ENCODE results near the gene SDE2.
"Not testable (repeated sequence)": the region's sequence is repeated elsewhere in the genome, so short reads cannot be mapped to it uniquely, and the experiment has no call there.

Gene SDE2

DNA sequence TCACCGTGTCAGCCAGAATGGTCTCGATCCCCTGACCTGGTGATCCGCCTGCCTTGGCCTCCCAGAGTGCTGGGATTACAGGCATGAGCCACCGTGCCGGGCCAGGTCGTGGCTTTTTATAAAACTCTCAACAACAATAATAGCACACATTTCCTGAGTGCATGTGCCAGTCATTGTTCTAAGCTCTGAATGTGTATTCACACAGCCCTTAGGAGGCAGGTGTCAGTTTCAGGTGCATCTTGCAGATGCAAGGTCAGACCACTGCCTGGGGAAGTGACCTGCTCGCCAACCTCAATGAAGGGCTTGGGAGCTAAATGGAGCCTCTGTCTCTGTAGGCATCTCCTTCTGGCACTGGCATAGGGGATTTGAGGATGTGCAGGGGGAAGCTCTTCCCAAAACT, 56.6 kb downstream of the SDE2 start:
- no peak for DNase-seq (ENCODE audit: low read depth in 2 of 2)

DNA sequence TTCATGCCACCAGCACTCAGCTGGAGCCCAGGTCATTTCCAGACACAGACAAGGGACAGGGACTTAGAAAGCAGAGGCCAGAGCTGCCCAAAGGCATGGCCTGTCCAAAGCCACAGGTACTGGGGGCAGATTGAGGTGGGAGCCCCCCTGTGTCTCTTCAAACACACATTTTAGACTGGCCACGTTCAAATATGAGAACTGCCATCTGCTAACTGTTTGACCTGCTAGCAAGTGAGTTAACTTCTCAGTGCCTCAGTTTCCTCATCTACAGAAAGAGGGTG, 57.3 kb downstream of the SDE2 start:
- DNase-seq (ENCODE audit: low read depth in 2 of 2): no peak

DNA sequence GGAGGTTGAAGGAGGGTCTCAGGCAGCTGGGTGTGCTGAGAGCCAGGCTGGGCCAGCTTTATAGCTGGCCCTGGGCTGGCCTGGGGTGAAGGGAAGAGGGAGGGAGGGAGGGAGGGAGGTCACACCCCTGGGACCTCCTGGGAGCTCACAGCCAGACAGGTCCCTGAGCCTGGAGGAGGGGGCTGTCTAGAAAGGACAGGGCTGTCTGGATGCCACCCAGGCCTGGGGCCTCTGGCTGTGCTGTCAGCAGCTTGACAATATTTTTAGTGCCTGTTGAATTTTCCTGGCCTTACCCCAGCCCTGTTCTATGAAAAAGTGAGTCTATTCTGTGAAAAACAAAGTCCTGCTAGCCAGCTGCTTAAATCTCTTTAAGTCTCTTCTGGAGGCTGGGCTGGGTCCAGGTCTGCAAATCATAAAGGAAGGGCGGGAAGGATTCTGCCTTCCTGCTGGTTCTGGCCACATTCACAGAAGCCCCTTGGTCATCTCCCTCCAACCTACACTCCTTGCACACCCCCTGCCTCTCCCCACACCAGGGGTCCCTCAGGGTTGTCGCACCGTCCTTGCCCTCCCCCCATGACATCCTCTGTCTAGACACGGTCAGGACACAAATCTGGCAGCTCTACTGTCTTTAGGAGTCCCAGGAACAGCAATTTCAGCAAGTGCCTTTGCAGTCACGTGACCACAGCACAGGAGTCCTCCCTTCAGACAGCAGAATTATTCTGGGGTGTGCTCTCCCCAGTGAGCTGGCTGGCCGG, 57.8 kb downstream of the SDE2 start, which contains the start of gene LEFTY2:
Gene LEFTY2, minus strand, starts transcription at position 34 of the 755 bp plus-strand sequence. CDS start 80 bp downstream, outside the sequence.
- no peak for DNase-seq (ENCODE audit: low read depth in 2 of 2)

DNA sequence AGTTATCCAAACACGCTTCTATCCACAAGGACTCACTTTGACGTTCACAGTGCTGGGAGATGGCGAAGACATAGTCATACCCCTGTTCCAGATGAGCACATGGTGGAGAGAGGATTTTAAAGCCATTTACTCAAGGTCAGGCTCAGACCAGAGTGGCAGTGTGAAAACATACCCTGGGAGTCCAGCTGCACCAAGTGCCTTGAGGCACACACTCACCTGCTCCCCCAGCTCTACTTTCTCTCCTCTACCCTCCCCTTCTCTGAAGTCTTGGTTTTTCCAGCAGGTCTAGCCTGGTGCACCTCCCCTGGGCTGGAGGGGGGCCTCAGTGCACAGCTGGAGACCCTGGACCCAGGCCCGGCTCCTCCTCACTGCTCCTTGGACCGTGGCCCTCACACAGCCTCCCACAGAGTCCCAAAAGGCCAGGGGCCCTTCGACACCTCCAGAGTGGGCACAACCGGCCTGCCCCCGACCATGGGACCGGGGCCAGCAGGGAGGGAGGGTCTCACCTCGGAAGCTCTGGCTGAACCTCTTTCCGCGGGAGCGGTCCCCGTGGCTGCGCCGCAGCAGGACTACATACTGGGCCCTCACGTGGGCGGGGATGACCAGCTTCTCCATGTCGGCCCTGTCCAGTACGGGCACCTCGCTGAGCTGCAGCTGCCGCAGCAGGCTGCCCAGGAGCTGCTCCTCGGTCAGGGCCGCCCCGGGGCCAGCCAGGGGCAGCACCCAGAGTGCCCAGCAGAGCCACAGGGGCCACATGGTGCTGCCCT, 58.6 kb downstream of the SDE2 start:
- no peak for DNase-seq (ENCODE audit: low read depth in 2 of 2)

DNA sequence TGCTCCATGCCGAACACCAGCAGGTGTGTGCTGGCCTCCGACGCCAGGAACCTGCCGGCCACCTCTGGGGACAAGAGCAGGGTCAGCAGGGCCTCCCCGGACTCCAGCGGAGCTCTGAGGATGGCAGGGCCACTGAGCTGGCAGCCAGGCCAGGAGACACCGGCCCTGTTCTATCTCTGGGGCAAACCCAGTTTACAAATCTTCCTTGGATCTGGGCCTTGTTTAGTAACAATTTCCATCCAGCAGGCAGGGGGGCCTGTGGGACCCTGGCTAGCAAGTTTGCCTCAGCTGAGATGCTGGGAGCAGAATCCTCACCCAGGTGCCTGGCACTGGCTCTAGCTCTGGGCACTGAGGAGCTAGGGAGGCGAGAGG, 59.2 kb downstream of the SDE2 start:
- DNase-seq (ENCODE audit: low read depth in 2 of 2): not testable (repeated sequence)

DNA sequence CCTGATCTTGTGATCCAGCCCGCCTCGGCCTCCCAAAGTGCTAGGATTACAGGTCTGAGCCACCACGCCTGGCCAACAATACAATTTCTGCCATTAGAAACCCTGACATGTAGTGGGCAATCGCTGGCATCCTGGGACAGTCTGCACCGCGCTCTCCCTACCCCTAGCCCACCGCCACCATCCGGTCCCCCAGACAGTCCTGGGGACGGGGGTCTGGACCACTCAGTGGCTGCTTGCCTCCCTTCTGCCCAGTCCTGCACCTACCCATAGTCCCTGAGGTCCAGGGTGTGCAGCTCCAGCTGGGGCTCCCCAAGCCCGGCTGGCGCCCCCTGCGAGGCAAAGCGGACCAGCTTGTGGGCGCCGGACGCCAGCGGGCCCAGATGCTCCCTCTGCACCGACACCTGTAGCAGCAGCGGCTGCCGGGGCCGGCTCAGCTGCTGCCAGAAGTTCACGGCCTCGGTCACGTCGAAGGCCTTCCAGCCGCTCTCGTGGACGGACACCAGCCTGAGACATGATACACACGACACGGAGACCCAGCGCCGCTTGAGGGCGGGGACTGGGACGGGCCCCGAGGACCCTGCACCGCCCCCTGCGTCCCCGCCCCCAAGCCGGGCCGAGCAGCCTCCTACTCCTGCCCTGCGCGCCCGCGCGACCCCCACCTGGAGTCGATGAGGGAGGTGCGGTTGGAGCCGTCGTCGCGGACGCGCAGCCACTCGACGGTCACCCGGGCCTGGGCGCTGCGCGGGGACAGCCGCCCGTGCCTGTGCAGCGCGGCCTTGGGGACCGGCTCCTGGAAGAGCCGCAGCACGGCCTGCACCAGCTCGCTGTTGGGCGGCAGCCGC, 59.8 kb downstream of the SDE2 start:
- DNase-seq (ENCODE audit: low read depth in 2 of 2): not testable (repeated sequence)

DNA sequence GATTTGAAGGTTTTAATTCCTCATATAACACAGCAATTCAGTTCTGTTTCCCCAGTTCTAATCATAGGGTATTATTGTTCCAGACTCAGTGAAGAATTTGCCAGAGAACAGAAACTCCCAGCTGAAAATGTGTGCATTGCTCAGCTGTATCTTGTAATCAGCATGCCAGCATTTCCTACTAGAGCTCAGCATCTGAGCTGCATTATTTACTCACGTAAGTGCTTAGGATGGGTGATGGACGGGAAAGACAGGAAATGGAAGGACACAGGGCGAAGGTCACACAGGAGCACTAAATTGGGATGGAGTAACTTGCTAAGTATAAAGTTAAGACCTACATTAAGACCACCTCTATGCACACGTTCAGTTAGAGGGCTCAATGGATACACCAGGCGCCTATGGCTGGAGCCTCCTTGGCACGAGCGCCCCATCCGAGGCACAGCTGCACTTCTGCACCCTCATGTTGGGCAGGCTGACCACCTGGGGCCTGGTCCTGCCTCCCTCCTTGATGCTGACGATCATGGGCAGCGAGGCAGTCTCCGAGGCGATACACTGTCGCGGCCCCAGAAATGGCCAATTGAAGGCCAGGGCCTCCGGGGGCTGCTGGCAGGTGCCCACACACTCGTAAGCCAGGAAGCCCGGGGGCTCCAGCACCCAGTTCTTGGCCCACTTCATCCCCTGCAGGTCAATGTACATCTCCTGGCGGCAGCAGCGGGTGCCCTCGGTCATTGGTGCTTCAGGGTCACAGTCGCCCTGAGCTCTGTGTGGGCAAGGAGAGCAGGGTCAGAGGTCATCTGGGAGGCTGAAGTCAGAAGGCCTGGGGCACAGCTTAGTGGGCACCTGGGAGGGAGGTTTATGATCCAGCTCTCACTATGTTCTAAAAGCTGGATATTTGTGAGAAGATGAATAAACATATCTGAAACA, 61.8 kb downstream of the SDE2 start:
- no peak for DNase-seq (ENCODE audit: low read depth in 2 of 2)

DNA sequence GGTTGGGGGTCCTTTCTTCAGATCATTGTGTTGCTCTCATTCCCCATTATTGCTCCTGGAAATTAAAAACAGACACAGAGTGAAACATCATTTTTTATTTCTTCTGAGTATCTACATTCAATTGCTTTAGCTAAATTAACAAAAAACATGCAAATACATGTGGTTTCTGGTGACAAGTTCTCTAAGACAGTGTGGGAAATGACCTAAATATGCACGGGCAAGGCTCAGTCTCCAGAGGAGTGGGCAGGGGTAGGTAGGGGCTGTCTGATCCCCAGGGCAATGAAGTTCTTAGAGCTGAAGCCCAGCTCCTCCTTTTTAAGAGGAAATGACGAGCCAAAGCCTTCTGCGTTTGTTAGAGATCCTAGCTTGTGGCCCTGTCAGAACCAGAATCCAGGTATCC, 62.6 kb downstream of the SDE2 start:
- DNase-seq (ENCODE audit: low read depth in 2 of 2): no peak

DNA sequence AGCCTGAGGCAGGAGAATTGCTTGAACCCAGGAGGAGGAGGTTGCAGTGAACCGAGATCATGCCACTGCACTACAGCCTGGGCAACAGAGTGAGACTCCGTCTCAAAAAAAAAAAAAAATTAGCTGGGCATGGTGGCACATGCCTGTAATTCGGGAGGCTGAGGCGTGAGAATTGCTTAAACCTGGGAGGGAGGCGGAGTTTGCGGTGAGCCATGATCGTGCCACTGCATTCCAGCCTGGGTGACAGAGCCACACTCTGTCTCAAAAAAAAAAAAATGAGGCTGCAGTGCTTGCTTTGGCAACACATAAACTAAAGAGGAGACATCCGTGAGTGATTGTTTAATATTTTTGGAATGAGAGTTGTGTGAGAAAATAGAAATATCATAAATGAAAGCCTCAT, 63.1 kb downstream of the SDE2 start:
- DNase-seq (ENCODE audit: low read depth in 2 of 2): not testable (repeated sequence)

DNA sequence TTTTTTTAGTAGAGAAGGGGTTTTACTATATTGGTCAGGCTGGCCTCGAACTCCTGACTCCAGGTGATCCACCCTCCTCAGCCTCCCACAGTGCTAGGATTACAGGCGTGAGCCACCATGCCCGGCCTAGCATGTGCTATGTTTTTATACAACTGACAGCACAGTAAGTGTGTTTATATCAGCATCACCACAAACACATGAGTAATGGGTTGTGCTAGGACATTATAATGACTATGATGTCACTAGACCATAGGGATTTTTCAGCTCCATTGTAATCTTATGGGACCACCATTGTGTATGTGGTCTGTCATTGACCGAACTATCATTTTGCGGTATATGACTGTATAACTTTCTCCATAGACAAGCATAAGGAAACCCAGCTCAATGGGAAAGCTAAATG, 64.4 kb downstream of the SDE2 start:
- no peak for DNase-seq (ENCODE audit: low read depth in 2 of 2)

DNA sequence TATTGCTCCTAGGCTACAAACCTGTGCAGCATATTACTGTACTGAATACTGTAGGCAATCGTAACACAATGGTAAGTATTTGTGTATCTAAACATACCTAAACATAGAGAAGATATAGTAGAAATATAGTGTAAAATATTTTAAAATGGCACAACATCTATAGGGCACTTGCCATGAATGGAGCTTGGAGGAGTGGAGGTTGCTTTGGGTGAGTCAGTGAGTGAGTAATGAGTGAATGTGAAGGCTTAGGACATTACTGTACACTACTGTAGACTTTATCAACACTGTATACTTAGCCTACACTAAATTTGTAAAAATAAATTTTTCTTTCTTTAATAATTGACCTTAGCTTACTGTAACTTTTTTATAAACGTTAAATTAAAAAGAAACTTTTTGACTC, 66.1 kb downstream of the SDE2 start:
- DNase-seq (ENCODE audit: low read depth in 2 of 2): no peak
